ENCODE data around the gene MRC2.

DNA sequence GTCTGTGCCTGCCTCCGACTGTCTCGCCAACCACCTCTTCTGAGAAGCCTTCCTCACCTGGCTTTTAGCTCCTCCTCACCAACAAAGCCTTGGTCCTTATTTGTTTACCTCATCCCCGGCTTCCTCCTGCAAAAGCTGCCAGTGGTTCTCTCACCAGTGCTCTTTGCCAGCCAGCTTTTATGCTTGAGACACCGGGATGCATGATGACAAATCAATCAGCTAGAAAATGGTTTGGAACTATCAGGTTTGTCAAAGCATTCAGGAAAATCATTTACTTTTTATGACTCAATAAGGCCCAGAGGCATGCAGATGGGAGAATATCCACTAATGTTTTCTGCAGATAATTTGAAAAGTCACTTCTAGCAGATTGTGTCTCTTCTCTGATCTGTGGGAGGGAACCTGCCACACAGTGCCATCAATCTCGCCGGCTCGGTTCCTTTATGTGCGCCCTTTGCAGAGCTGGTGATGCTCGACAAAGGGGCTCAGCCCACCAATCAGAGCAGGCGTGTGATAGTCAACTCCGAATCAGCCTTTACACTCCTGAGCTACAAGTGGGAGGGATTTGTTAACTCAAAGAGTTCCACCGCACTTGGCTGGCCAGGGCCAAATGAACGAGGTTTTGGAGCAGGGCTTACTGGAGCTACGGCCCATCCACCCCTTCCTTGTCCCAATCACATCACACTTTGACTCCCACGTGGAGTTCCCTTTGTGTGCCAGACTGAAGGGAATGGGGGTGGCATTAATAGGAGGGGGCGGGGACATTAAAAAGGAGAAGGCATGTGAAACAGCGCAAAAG, 85.8 kb downstream of the MRC2 start:
- no peak for TF ChIP-seq CTCF (IDR thresholded peaks at IDR 0.05; ENCODE audit: insufficient read depth, low read length, poor library complexity, severe bottlenecking)
- no peak for TF ChIP-seq EZH2phosphoT487 (conservative IDR thresholded peaks at IDR 0.05; ENCODE audit: low read length)
